ENCODE data around the gene KCNQ1OT1. TPM values are rescaled to one million over a fixed set of nuclear protein-coding genes. Genes with fewer than 3 reads are reported as not detected.

KCNQ1OT1 gene
- total RNA-seq, 1 donor from 2014 or later, result 1.6 TPM

- no peaks in the 10 kb centered on the region for H3K27me3 ChIP-seq (ENCODE audit: low read depth)
- DNase-seq, result peak; percentile 35
- TF ChIP-seq CTCF (IDR thresholded peaks at IDR 0.05), result no peak
- H3K4me1 ChIP-seq, result no peaks in the 10 kb centered on the region
- intact Hi-C loops (cut with DNase I), result no loop called here
- no peaks in the 10 kb centered on the region for H3K36me3 ChIP-seq
- no peak overlapping the region for H3K27ac ChIP-seq
- ATAC-seq, result no peak
- no peak overlapping the region for H3K4me3 ChIP-seq
- H3K9me3 ChIP-seq, result no peaks in the 10 kb centered on the region
Observed at GRCh38 chr11:2570211-2570811, 129.5 kb downstream of the KCNQ1OT1 start.

GRCh38 chr11:2569731-2570210 lies 130.0 kb downstream of the KCNQ1OT1 start:
- DNase-seq (peak; percentile 23), ATAC-seq (no peak)
- H3K4me1 ChIP-seq, result no peaks in the 10 kb centered on the region
- intact Hi-C loops (cut with DNase I), result no loop called here
- no peak for TF ChIP-seq CTCF (IDR thresholded peaks at IDR 0.05)
- no peaks in the 10 kb centered on the region for H3K36me3 ChIP-seq
- no peaks in the 10 kb centered on the region for H3K9me3 ChIP-seq
- no peak overlapping the region for H3K4me3 ChIP-seq
- H3K27ac ChIP-seq, result no peak overlapping the region
- H3K27me3 ChIP-seq (ENCODE audit: low read depth), result no peaks in the 10 kb centered on the region

- H3K27ac ChIP-seq, result no peak overlapping the region
- H3K4me1 ChIP-seq, result no peaks in the 10 kb centered on the region
- peak; percentile 34 for DNase-seq
- no peak for ATAC-seq
- H3K36me3 ChIP-seq, result no peaks in the 10 kb centered on the region
- intact Hi-C loops (cut with DNase I), result no loop called here
- no peaks in the 10 kb centered on the region for H3K9me3 ChIP-seq
- TF ChIP-seq CTCF (IDR thresholded peaks at IDR 0.05), result no peak
- no peaks in the 10 kb centered on the region for H3K27me3 ChIP-seq (ENCODE audit: low read depth)
- no peak overlapping the region for H3K4me3 ChIP-seq
Observed at GRCh38 chr11:2569321-2569721, 130.5 kb downstream of the KCNQ1OT1 start.

GRCh38 chr11:2567026-2567671 lies 132.6 kb downstream of the KCNQ1OT1 start:
- intact Hi-C loops (cut with DNase I), result no loop called here
- DNase-seq (peak; percentile 21), ATAC-seq (no peak)
- H3K9me3 ChIP-seq, result no peaks in the 10 kb centered on the region
- no peak for TF ChIP-seq CTCF (IDR thresholded peaks at IDR 0.05)
- H3K4me3 ChIP-seq, result no peak overlapping the region
- H3K27ac ChIP-seq, result no peak overlapping the region
- no peaks in the 10 kb centered on the region for H3K27me3 ChIP-seq (ENCODE audit: low read depth)
- no peaks in the 10 kb centered on the region for H3K4me1 ChIP-seq
- H3K36me3 ChIP-seq, result no peaks in the 10 kb centered on the region

GRCh38 chr11:2566223-2567025 lies 133.4 kb downstream of the KCNQ1OT1 start:
- ATAC-seq (no peak), DNase-seq (peak; percentile 28)
- no peak for TF ChIP-seq CTCF (IDR thresholded peaks at IDR 0.05)
- Histone ChIP-seq H3K36me3 (no peaks in the 10 kb centered on the region), H3K27ac (no peak overlapping the region), H3K27me3 (ENCODE audit: low read depth) (no peaks in the 10 kb centered on the region), H3K4me1 (no peaks in the 10 kb centered on the region), H3K4me3 (no peak overlapping the region), H3K9me3 (no peaks in the 10 kb centered on the region)
- intact Hi-C loops (cut with DNase I), result no loop called here
